Measurements from ENCODE around the gene ADAM10.

- TF ChIP-seq CTCF (optimal IDR thresholded peaks at IDR 0.05 in 1 of 3, IDR thresholded peaks at IDR 0.05 in 1 of 3, conservative IDR thresholded peaks at IDR 0.05 in 1 of 3; ENCODE audit: extremely low read depth in 1 of 3, insufficient read depth in 2 of 3, low read length in 3 of 3) = no peak
- no peak for TF ChIP-seq EZH2 (IDR thresholded peaks at IDR 0.05; ENCODE audit: low read length)
Measured at GRCh38 chr15:58626378-58626777, 123.1 kb downstream of the ADAM10 start.
